Measurements from ENCODE around the gene GALK2.

Gene GALK2

DNA sequence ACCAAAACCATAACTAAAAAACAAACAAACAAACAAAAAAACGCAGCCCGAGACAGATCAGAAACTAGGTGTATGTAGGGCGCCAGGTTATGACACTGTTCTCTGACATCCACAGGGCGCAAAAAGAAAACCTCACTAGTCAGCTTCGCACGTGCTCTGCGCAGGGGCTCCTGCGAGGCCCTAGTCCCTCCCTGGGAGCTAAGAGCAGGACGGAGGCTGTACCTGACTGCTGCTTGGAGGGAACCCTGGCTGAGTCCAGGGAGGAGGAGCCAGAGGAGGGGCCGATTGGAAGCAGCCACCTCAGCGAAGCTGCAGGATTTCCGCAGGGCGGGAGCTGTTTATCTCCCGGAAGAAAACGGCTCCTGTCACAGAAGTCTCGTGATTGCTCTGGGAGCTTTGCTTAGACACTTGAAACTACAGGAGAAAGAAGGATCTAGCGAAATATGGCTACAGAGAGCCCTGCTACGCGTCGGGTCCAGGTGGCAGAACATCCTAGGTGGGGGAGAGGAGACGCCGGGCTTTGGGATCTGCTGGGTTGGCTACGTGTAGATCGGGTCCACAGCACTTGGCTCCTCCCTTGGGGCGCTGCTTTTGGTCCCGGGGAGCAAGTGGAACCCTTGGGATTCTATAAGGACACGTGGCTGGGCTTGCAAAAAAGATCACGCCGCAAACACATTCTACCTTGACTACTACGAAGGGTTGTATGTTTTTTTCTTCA lies at the start of gene GALK2:
GALK2 (plus strand) TSS at position 368 of the 718 bp plus-strand sequence; CDS start at position 444, 76 bp downstream.
- peak; percentile 69 for DNase-seq (ENCODE audit: low read depth)

DNA sequence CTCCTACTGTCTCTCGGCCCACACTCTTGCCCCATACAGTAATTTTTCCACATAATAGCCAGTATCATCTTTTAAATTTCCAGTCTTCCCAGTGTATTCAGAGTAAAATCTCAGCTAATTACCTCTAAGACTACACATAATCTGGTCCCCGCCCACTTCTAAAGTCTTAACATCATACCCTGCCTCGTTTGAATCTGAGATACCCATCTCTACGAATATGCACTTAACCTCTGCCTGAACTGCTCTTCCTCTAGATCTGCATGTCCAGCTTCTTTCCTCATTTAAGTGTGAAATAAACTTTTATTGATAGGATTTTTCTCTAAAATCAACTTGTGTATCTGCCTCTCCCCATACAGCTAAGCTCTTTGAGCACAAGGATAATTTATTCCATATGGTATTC lies 49.2 kb upstream of the GALK2 start:
- no peak for DNase-seq (ENCODE audit: low read depth)

DNA sequence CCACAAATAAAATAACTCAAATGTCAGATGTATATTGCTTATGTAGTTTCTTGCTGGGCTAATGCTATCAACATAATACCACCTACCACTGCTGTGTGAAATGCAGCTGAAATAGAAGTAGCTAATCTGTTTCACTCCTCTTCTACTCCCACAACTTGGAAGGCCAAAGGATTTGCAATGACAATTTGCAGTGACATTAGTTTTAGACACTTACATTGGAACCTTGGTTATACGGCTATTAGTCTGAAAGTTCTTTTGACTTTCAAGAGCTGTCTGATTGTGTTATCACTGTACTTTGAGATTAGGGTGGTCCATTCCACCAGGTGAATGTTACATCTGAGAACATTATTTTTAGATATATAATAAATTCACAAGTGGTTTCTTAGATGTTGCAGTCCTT lies 48.1 kb upstream of the GALK2 start:
- DNase-seq (ENCODE audit: low read depth): no peak

DNA sequence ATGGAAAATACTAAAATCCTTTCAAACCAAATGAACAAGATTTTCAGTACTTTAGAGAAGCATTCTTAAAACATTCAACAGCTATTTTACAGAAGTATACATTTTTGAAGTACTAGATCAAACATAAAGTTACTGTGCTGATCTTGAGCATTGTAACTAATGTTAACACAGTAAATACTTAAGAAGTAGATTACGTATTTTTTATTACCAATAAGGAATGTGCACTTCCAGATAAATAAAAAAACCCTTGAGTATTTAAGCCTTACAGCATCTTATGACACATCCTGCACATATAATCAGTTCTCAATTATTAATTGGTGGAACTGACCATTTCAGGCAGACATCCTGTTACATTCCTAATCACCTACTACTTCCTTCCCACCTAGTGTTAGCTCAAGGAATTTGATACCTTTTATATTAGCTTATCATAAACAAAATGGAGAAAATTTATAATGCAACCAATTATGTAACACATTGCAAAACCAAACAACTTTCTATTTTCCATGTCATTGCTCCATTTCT lies 47.4 kb upstream of the GALK2 start:
- no peak for DNase-seq (ENCODE audit: low read depth)

DNA sequence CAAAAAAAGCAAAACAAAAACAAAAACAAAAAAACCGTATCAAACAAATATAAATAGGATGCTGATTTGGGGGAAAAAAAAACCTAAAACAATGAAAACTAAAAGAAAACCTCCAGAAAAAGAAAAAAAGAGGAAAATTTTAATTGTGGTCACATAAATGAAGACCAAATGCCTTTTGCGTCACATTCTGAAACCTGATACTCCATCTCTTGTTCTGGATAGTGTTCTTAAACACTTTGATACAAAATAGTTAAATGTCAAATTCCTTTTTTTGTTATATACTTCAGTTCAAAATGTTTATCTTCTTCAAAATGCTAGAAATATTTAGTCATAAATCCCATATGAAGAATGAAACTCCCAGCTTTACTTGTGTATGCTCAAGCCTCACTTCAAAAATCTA lies 45.7 kb upstream of the GALK2 start:
- DNase-seq (ENCODE audit: low read depth): no peak

DNA sequence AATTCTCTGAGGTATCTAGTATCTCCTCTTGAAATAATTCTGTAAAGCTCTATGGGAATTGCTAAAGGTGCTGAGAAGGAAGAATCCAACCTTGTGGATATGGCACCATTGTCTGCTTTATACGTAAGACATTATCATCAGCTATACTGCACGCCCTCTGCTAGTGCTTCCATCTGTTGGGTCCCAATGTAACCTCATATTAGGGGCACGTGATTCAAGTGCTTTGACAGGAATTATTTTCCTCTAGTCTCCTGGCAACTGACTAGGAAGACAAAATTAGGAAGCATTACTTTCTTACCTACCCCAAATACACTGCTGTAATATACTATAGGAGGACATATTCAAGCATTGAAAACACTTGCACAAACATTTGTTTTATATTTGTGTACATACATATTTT lies 38.6 kb upstream of the GALK2 start:
- DNase-seq (ENCODE audit: low read depth): no peak

DNA sequence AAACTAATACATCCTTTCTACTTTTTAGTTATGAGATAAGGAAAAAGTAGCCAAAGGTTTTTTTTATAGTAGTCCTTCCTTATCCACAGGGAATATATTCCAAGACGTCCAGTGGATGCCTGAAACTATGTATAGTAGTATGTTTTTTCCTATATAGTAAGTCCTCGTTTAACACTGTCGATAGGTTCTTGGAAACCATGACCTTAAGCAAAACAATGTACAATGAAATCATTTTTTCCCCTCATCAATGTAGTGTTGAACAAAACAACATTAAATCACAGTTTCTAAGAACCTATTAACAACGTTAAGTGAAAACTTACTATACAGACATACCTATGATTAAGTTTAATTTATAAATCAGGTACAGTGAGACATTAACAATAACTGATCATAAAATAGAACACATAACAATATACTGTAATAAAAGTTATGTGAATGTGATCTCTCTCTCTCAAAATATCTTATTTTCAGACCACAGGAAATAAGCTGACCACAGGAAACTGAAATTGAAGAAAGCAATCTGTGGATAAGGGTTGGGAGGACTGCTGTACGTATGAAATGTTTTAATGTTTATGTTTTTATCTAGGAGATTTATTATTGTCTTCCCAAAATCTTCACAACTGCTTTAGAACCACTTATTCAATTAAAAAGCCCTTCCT lies 35.2 kb upstream of the GALK2 start:
- DNase-seq (ENCODE audit: low read depth): no peak

DNA sequence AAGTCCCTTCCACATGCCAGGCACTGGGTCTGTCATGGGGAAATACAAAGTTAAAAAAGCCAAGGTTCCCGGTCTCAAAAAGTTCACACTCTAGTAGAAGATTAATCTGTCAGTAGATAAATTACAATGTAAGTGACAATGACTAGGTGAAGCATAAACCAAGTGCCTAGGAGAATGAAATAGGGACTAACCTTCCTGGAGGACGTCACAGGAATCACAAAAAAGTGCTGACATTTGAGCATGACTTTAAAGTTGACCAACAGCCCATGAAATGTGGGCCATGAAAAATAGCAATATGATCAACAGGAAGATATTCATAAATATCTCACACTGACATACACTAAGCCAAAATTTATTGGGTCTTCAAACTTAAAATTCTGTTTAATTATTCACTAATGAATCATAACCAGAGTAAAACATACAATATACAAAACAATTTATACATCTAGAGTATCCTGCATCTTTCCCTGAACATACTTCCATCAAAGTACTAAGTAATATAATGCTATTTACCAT lies 34.6 kb upstream of the GALK2 start:
- DNase-seq (ENCODE audit: low read depth): no peak

DNA sequence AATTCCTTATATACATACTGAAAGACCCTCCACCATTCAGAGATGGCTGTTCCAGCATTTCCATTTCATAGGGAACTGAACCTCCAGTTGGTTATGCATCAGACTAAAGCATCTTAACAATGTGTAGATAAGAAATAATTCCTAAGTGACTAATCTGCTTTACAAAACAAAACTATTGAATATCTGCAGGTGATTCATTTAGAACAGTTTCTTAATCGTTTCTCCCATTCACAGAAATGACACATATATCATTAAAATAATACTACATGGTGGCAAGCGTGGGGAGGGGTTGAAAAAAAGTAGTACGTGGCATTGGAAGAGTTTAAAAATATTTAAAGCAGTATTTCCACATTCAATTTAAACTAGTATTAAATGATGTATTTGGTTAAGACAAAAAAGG lies 34.1 kb upstream of the GALK2 start:
- no peak for DNase-seq (ENCODE audit: low read depth)

DNA sequence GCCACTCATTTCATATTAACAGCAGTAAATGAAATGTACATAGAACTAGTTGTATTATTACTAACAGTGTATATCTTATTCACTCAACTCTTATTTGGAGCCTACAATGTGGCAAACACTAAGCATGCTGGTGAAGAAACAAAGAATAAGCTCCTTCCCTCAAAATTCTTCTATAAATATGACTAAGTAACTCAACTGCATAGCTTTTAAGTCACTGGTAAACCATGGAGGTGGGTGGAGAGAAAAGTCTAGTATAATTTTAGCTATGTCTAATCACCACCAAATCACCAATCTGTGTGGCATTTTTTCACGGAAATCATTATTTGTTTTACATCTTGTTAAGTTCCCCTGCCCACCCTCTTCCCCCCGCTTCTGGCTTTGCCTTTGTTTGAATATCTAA lies 32.2 kb upstream of the GALK2 start:
- DNase-seq (ENCODE audit: low read depth): no peak

DNA sequence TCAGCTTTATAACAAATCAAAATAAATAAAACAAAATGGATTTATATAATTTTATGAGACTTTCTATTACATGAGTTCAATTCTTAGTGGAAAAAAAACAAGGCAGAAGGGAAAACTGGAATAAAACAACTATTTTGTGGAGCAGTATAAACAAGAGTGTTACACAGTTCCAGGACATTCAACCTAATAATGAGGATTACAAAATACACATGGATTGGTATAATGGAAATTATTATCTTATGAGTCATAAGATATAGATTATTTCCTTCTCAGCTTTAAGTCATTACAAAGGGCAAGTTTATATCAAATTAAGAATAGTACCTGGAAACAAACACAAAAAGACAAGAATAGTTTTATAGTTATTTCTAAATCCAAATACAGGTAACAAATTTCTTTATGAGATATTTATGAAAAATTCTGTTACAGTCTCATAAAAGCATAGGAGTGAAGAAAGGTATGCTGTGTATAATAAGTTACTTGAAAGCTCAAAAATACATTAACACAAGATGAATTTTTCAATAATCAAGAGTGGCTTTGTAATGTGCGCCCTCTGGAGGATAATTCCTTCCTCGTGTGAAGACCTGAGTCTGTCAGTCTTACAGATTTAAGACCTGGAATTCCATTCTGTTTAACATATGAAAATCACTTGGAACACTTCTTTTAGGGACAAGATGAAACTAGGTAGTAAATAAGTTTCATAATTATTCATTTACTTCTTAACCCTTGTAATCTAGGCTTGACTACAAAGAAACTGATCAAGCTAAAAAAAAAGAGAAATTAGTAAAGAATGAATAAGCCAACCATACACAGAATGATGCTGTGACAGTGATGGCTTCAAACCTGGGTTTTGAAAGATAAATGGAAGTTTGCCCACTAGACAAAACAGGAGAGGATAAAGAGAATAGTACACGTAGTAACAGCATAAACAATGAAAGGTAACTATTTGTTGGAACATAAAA lies 24.1 kb upstream of the GALK2 start:
- DNase-seq (ENCODE audit: low read depth): no peak

DNA sequence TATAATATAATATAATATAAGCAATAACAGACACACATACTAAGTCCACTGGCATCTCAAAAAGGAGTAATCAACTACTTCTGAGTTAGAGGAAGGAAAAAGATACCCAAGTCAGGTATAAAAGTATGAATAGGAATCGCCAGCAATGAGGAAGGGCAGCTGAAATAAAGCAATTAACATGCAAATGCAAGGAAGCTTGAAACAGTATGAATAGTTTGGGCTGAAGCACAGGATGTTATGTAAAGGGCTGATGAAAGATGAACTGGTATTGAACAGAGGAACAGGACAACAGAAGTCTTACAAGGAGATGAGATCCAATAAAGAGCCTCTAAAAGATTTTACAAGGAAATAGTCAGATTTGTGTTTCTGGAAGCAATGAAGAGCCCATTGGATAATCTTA lies 21.7 kb upstream of the GALK2 start:
- DNase-seq (ENCODE audit: low read depth): no peak

DNA sequence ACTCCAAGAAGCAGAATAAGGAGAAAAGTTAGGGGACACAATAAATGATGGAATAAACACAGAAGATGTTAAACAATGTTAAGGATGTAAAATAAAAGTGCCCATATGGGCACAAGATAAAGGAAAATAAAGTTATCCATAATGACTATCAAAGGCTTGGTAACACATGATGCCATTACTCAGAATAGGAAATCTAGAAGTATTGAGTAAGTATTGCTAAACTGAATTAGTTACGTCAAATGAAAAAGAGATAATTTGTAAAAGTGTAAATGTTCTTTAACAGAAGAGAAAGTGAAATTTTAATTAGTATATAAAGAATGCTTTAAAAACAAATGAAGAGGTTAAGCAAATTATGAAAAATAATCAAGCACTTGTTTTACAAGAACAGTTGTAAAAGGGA lies 21.3 kb upstream of the GALK2 start:
- DNase-seq (ENCODE audit: low read depth): no peak

DNA sequence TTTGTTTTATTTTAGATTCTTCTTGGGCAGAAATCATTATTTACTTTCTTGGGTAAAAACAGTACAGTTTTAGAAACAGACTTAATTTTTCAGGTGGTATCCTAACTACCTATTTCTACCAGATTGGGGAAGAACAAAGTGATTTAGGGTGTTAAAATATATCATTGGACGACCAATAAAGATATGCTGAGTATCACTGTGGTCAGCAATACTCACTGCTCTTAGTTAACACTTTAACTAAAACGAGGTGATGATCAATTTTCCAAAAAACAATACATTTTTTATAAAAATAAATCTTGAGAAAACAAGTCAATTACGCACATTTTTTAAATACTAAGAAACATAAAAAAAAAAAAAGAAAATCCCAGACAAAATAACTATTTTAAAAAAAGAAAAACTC lies 18.2 kb upstream of the GALK2 start:
- DNase-seq (ENCODE audit: low read depth): no peak

DNA sequence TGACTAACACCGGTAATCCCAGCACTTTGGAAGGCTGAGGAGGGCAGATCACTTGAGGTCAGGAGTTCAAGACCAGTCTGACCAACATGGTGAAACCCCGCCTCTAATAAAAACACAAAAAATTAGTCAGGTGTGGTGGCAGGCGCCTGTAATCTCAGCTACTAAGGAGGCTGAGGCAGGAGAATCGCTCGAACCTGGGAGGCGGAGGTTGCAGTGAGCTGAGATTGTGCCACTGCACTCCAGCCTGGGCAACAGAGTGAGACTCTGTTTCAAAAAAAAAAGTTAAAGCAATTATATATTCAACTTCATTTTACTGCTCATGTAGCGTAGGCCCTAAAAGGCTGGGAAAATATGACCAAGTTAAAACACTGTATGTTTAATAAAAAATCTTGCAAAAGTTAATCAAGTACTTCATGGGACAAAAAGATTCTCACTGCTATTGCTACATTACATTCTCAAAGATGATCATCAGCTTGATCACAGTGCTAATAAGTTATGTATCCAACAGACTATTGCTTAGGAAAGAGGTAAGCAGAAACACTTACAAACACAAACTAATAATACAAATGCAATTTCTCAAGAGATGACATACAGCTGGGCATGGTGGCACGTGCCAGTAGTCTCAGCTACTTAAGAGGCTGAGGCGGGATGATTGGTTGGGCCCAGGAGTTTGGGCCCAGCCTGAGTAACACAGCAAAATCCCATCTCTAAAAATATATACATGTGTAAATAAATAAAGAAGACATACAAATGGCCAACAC lies 17.3 kb upstream of the GALK2 start:
- DNase-seq (ENCODE audit: low read depth): no peak

DNA sequence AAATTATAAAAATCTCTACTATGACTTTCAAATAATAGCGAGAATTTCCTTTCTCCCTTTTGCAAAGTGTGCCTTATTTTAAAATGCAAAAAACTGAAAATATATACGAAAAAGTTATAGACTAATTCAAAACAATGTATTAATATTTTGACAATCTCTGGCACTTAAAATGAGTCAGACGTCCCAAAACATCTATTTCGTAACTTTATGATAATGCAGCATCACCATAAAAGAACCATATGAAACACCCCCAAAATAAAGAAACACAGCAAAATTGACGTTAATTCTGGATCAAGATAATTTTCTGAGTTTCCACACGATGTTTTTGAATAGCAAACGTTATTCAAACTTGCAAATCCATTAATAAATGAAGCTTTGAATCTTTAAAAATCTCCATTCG lies 15.7 kb upstream of the GALK2 start:
- no peak for DNase-seq (ENCODE audit: low read depth)

DNA sequence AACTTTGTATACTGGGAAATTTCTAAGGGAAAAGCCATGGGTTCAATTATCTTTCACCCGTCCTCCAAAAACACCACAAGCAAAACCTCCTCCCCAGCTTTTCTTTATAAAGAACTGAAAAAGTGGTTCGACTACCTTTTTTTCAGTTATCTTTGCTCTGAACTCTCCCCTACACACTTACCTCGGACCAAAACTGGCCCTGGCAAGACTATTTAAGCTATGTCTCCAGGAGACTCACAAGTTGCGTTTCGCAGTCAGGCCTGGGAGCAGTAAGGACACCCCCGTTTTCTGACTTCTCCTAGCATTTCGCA lies 15.3 kb upstream of the GALK2 start:
- no peak for DNase-seq (ENCODE audit: low read depth)

DNA sequence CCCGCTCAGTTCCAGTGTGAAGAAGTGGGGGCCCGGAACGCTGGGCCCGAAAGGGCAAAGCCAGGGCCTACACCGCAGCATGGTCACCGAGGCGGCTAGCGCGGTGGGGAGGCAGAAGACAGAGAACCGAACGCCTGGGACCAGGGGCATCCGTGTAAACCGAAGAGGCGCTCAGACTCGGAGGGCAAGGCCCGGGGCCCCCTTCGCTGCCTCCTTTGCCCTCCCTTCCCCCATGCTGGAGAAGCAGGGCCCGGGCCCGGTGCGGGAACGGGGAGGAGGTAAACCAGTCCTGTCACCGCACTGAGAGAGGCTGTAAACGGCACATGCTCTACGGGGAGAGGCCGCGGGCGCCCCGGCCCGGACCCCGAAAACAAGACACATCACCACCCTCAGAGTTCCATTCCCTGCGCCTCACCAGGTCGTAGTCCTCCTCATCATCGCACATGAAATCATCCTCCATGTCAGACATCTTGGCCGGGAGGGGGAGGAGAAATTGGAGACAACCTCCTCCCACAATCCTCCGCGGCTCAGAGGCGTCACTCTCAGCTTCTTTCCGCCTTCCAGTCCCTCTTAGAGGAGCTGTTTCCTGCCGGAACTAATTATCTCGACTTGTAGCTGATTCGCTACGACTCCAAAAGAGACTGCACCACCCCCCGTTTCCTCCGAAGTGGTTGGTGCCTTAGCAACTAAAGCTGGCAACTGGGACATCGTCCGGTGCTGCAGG lies 14.8 kb upstream of the GALK2 start, which contains the start of gene COPS2:
COPS2 (minus strand) TSS at position 490 of the 724 bp plus-strand sequence; CDS start at position 469, 21 bp downstream.
- DNase-seq (ENCODE audit: low read depth): peak; percentile 85

DNA sequence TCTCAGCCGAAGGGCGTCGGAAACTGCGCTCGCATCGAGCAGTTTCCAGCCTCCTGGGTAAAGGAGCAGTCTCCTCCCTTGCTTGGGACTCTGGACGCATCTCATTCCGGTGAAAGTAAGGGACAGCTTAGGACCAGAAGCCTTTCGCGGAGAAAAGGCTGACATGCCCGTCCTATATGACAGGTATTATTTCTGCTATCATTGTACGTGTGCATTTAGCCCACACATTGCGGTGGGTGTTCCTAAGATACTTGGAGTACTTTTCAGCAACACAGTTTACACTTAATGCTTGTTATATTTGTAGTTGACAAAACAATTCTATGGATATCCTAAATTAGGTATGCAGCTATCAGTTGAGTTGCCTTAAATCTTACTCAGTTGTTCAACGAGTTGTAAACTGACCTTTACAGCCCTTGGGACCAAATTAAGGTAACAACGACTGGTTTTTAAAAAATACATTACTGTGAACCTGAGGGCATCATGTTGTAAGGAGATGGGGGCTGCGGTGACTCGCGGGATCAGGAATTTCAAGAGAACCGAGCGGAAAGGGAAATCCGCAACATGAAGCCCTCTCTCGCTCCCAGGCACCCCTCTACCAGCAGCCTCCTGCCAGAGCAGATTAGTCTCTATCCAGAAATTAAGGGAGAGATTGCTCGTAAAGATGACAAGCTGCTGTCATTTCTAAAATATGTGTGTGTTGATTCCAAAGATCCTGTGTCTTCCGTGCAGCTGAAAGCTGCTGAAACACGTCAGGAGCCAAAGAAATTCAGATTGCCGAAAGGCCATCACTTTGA lies 14.0 kb upstream of the GALK2 start:
- DNase-seq (ENCODE audit: low read depth): no peak

DNA sequence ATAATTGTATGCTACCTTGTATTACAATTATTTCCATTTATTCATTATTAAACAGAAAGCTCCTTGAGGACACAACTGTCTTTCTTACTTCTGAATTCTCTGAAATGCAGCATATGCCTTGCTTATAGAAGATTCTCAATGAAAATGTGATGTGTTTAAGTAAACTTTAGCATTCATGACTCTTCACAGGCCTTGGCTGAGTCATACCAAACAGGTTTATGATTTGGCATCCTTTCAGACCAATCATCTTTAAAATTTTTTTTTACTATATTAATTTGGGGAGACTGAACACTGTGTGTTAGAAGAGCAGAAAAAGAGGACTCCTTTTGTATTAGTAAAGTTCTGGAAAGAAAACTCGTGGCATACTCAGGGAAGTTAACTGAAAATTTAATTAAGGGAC lies 6.4 kb upstream of the GALK2 start:
- no peak for DNase-seq (ENCODE audit: low read depth)
